ENCODE results near the gene OR52W1. TPM values are rescaled to one million over a fixed set of nuclear protein-coding genes. Genes with fewer than 3 reads are reported as not detected.

Gene OR52W1
- total RNA-seq, 1 experiment from 2014 or later, result not detected

- ChIA-PET RAD21 (ENCODE audit: low non-redundant PET in 1 of 2, low total read pairs in 2 of 2, uncharacterized antibody in 2 of 2, unreplicated experiment in 2 of 2) (no interaction called here), POLR2A (no interaction called here), CTCF (no interaction called here)
- Histone ChIP-seq H3K9me2 (ENCODE audit: insufficient read depth) (no peaks in the 10 kb centered on the region), H3K27me3 (ENCODE audit: insufficient read depth, low read length) (no peaks in the 10 kb centered on the region), H3K79me2 (ENCODE audit: insufficient read depth, low read length) (no peaks in the 10 kb centered on the region), H2AFZ (ENCODE audit: low read depth, low read length, poor library complexity, severe bottlenecking) (no peak overlapping the region), H3K4me1 (ENCODE audit: control insufficient read depth in 1 of 2, insufficient read depth in 2 of 2, low read length in 2 of 2) (peaks cover 0 to 3% of the 10 kb centered on the region in 2 experiments; a peak in 1 of 4 replicates), H3K4me2 (ENCODE audit: low read length) (no peak overlapping the region), H3K36me3 (ENCODE audit: control insufficient read depth in 1 of 2, insufficient read depth in 2 of 2, low read length in 2 of 2) (peaks cover 23 to 24% of the 10 kb centered on the region in 2 experiments; a peak in 3 of 4 replicates), H3K27ac (ENCODE audit: low read depth, low read length) (no peak overlapping the region), H3K9ac (ENCODE audit: low read length) (no peak overlapping the region), H3K9me3 (ENCODE audit: control insufficient read depth in 1 of 2, insufficient read depth in 1 of 2, low read depth in 1 of 2, low read length in 2 of 2) (no peaks in the 10 kb centered on the region), H3K4me3 (replicated peaks in 1 of 2; ENCODE audit: low read depth in 1 of 2, low read length in 2 of 2) (no peak overlapping the region), H4K20me1 (ENCODE audit: insufficient read depth) (no peaks in the 10 kb centered on the region)
- TF ChIP-seq CBX3 (IDR thresholded peaks at IDR 0.05; ENCODE audit: low read depth), result no peak
- TF ChIP-seq, protein P1, sequence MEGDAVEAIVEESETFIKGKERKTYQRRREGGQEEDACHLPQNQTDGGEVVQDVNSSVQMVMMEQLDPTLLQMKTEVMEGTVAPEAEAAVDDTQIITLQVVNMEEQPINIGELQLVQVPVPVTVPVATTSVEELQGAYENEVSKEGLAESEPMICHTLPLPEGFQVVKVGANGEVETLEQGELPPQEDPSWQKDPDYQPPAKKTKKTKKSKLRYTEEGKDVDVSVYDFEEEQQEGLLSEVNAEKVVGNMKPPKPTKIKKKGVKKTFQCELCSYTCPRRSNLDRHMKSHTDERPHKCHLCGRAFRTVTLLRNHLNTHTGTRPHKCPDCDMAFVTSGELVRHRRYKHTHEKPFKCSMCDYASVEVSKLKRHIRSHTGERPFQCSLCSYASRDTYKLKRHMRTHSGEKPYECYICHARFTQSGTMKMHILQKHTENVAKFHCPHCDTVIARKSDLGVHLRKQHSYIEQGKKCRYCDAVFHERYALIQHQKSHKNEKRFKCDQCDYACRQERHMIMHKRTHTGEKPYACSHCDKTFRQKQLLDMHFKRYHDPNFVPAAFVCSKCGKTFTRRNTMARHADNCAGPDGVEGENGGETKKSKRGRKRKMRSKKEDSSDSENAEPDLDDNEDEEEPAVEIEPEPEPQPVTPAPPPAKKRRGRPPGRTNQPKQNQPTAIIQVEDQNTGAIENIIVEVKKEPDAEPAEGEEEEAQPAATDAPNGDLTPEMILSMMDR (IDR thresholded peaks at IDR 0.05 in 2 of 3, conservative IDR thresholded peaks at IDR 0.05 in 1 of 3; ENCODE audit: borderline replicate concordance in 1 of 3, insufficient read depth in 1 of 3, low read depth in 2 of 3, low read length in 2 of 3), result no peak
- TF ChIP-seq POLR2AphosphoS5 (IDR thresholded peaks at IDR 0.05; ENCODE audit: low read depth, low read length), result no peak
- no peak for TF ChIP-seq SRF (IDR thresholded peaks at IDR 0.05; ENCODE audit: low read depth)
- no peak for TF ChIP-seq CEBPB (IDR thresholded peaks at IDR 0.05; ENCODE audit: low read depth)
- no peak for TF ChIP-seq FOSL1 (IDR thresholded peaks at IDR 0.05; ENCODE audit: low read depth)
- TF ChIP-seq ATF3 (IDR thresholded peaks at IDR 0.05), result no peak
- TF ChIP-seq, protein P2, sequence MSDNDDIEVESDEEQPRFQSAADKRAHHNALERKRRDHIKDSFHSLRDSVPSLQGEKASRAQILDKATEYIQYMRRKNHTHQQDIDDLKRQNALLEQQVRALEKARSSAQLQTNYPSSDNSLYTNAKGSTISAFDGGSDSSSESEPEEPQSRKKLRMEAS (IDR thresholded peaks at IDR 0.05), result no peak
- TF ChIP-seq EZH2 (IDR thresholded peaks at IDR 0.05), result no peak
- no peak for TF ChIP-seq SIN3A (IDR thresholded peaks at IDR 0.05; ENCODE audit: low read depth)
- no peak for TF ChIP-seq ELF1 (IDR thresholded peaks at IDR 0.05; ENCODE audit: borderline replicate concordance, low read depth)
- TF ChIP-seq ZNF274 (IDR thresholded peaks at IDR 0.05; ENCODE audit: low read depth, low read length), result no peak
- DNase-seq (ENCODE audit: low read depth, low spot score) (no peak), ATAC-seq (no peak)
- no TSS peak for BruUV-seq (replicated peaks)
- intact Hi-C loops (cut with micrococcal nuclease), result no loop called here
These were observed 15.5 kb downstream of the OR52W1 start for GRCh38 chr11:6214530-6214929.

All from HCT116 (cell line).